ENCODE measurements around the gene UNC79.
"Not testable (repeated sequence)": the region's sequence is repeated elsewhere in the genome, so short reads cannot be mapped to it uniquely, and the experiment has no call there.

UNC79 gene

GRCh38 chr14:93493622-93494021 lies 62.9 kb downstream of the UNC79 start:
- DNase-seq: peak; percentile 66 to 71

DNA sequence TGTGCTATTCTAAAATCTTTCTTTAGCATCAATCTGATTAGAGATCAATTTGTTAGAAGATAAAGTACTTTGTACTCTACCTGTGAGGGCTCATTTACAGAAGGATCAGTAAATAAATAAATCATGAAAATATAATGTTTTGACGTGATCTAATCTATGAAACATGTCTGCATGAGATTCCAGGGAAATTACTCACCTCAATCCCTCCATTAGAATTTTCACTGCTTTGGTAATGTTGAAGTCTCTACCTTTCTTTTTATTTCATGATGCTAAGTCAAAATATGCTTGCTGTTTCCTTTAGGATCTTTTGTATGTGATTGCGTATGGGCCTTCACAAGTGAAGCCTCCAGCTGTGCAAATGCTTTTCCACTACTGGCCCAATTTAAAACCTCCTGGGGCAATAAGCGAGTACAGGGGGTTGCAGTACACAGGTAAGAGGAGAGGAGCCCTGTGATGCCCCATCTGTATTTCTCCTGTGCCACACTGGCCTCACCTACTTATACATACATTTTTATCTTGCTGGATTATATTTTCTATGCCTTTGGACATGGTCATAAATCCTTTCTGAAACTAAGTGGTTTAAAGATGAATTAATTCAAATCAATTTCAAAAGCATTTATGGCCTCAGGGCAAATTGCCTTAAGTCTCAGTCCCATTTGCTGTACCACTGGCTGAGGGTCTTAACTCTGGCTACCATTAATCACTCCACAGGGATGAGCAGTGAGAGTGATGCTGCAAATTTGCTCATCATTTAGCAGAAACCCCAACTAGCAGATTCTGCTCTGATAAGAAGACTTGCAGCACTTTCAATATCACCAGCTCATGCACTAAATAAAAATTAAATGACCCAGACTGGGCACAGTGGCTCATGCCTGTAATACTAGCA lies 66.4 kb downstream of the UNC79 start:
- no peak for DNase-seq

GRCh38 chr14:93510056-93510455 lies 79.3 kb downstream of the UNC79 start:
- DNase-seq: peak; percentile 42 to 55

DNA sequence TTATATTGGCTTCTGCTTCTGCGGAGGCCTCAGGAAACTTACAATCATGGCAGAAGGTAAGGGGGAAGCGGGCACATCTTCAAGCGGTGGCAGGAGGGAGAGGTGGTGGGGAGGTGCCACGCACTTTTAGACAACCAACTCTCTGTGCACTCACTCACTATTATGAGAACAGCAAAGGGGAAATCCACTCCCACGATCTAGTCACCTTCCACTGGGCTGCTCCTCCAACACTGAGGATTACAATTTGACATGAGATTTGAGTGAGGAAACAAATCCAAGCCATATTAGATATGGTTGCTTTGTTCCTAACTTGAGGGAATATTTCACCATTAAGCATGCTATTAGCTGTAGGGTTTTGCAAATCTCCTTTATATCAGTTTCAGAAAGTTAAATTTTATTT lies 80.3 kb downstream of the UNC79 start:
- peak; percentile 12 to 44 for DNase-seq

DNA sequence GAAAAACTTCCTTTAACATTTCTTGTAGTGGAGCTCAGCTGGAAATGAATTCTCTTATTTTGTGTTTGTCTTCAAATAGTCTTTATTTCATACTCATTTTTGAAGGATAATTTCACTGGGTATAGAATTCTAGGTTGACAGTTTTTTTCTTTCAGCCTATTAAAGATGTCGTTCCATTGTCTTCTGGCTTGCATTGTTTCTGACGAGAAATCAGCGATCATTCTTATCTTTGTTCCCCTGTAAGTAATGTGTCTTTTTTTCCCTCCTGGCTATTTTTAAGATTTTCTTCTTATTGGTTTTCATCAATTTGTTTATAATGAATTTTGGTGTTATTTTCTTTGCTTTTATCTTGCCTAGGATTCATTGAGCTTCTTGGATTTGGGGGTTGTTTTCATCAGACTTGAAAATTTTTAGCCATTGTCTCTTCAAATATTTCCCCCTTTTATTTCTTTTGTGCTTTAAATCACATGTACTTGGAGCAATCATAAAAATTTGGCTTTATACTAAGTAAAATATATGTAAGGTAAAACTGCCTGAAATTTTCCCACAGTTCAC lies 89.4 kb downstream of the UNC79 start:
- DNase-seq: no peak

DNA sequence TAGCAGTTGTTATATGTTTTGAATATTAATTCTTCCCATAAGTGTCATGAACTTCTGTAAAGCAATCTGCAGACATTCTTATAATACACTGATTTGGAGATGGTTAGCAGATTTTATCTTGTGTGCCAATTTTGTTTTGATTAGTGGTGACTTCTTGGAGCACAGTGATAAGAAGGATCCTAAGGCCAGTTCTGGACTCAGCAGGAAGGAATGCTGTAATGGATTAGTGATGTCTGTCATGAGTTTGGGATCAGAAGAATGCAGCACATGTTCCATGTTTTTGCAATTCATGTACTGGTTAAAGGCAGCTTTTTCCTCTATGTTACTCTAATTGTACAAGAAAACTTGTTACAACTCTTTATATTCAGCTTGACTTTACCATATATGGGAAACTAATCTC lies 91.5 kb downstream of the UNC79 start:
- no peak for DNase-seq

GRCh38 chr14:93525216-93525615 lies 94.5 kb downstream of the UNC79 start:
- DNase-seq: not testable (repeated sequence)

- no peak for DNase-seq
These were observed 95.1 kb downstream of the UNC79 start for GRCh38 chr14:93525696-93526451.

GRCh38 chr14:93527203-93527607 lies 96.5 kb downstream of the UNC79 start:
- peak; percentile 84 to 97 for DNase-seq

DNA sequence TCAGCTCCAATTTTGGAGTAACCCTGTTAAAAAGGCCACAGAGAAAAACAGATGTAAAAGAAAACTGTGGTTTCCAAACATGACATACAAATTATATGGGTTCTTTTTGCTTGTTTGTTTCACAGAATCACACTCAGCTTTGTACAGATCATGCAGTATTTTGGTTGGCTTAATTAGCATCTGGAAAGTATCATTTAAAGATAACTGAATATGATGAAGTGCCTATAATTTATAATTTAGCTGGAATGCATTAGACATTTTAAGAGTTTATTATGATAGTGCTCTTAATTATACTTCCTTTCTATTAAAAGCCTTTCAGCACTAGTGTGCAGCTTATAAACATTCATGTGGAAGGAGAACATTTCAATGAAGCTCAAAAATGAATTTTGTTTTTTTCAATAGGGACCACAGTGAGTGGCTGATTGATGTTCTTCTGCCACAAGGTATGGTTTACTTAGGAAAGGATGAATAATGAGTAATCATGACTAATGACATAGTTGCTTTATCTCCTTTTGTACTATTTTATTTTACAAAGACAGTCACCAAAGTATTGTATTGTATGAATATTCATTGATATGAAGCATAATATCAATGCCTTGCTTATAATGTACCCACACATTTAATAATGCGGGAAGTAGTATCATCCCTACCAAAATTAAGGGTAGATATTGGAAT lies 98.3 kb downstream of the UNC79 start:
- no peak for DNase-seq

GRCh38 chr14:93531644-93532043 lies 100.9 kb downstream of the UNC79 start:
- no peak for DNase-seq

- peak; percentile 35 to 59 for DNase-seq
These were observed 101.8 kb downstream of the UNC79 start for GRCh38 chr14:93532541-93532940.

- no peak for DNase-seq
These were observed 102.7 kb downstream of the UNC79 start for GRCh38 chr14:93533437-93533836.

DNA sequence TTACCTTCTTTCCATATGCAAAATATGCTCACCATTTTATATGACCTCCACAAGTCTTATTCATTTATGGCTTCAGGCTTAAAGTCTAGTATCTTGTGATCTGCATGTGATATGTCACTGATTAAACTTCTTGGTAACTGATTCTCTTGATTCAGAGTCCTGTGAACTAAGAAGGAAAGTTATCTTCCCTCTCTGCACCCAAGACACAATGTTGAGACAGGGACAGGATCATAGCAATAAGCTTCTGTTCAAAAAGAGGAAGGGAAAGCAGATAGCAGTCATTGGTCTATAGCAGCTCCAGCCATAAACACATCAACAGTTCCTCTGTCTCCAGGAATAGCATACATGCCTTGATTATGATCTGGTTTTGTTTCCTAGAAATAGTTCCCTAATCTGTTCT lies 103.1 kb downstream of the UNC79 start:
- DNase-seq: peak; percentile 88 to 90

DNA sequence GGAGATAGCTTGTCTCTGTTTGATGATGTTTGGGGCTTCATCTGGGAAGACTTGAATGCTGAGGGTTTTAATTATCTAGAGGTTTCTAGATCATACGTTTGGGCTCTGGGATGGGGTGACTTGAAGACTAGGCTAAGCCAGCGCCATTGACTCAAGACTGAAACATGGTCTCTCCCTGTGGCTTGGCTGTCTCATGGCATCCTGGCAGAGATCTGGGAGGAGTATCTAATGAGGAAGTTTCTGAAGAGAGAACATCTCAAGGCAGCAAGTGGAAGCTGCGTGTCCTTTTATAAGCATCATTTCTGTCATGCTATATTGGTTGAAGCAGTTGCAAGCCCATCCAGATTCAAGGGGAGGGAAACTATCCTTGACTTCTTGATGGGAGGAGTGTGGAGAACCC lies 104.8 kb downstream of the UNC79 start:
- DNase-seq: peak; percentile 26 to 36

- peak; percentile 12 to 14 for DNase-seq
These were observed 106.2 kb downstream of the UNC79 start for GRCh38 chr14:93536945-93537344.

DNA sequence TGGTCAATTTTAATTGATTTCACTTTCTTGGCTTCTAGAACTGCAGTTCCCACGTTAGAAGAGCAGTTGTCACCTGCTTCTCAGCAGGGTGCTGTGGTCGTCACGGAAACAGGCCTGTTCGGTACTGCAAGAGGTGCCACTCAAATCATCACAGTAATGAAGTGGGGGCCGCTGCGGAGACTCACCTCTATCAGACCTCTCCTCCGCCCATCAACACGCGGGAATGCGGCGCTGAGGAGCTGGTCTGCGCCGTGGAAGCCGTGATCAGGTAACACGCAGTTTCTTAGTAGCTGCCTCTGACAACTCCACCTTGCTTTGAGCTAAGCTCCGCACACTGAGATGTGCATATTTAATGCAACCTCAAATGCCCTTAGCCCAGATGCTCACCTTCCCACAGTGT lies 107.2 kb downstream of the UNC79 start:
- DNase-seq: no peak

- no peak for DNase-seq
These were observed 107.7 kb downstream of the UNC79 start for GRCh38 chr14:93538413-93538812.

DNA sequence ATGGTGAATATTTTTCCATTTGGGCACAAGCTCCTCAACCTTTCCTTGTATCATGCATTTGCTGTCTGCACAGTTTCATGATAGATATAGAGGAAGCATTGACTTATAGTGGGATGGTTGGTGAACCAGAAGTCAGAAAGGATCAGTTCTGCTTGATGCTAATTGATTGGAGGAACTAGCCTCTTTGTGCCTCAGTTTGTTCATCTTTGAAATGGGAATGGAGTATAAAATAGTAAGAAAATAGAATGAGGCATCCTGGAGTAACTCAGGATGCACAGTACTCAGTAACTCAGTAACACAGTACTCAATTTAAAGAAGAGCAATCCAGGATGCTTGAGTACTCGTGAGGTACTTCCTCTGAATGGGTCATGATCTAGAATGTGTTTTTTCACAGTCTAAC lies 109.5 kb downstream of the UNC79 start:
- DNase-seq: no peak

GRCh38 chr14:93543766-93544165 lies 113.0 kb downstream of the UNC79 start:
- peak; percentile 21 to 36 for DNase-seq

DNA sequence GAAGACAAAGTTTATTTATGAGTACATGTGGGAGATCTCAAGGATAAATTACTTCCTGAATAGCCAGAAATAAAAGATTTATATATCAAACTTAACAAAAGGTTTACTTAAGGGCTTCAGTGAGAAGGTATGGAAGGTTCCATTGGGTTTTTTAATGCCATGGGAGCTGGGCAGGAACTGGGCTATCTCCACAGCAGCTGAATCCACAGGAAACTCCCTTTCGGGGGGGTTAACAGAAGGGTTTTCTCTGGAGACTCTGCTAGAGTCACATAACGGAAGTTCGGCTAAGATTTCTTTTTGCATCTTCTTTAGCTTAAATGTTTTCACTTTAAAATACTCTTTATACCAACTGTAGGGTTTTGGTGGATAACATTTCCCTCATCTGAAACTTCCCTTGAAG lies 113.5 kb downstream of the UNC79 start:
- no peak for DNase-seq

DNA sequence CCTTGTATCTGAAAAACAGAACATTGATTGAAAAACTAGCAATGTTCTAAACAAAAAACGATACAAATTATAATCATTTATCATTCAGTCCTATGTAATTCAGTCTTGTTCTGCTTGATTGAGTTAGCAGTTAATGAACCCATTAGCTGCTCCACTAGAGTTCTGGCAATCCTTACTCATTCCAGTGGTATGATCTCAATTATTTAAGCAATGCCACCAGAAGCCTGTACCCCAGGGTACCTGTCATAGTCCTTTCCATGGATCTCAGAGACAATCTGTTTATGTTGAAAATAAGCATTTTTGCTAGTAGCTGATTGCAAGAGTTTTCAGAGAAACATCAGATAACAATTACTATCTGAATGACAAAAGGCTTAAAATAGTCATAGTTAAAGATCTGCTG lies 115.9 kb downstream of the UNC79 start:
- DNase-seq: no peak
